HAP-1 (cell line): ENCODE results near the gene JMY.
A peak's percentile ranks its signal among the peaks of the same experiment; 100 is the strongest.
"Not testable (repeated sequence)": the region's sequence is repeated elsewhere in the genome, so short reads cannot be mapped to it uniquely, and the experiment has no call there.

Source experiments
- DNase-seq, 2 experiments: peaks; one replicate each; pipeline ENCODE4 v3.0.0-alpha.2; 2016 to 2020; ENCODE audit warnings: low spot score in 2 of 2
- H3K27me3 ChIP-seq: fragments of 250-450 bp; sonication (Bioruptor Pico); 2 replicates; pipeline ENCODE4 v1.5.1; 2020; ENCODE audit warnings: low read depth, mild to moderate bottlenecking, moderate library complexity
- H3K36me3 ChIP-seq: fragments of 250-450 bp; sonication (Bioruptor Pico); replicated peaks from 2 replicates; pipeline ENCODE4 v1.5.1; 2020; ENCODE audit warnings: mild to moderate bottlenecking
- H3K4me1 ChIP-seq: fragments of 250-450 bp; sonication (Bioruptor Pico); 2 replicates; pipeline ENCODE4 v1.5.1; 2020; ENCODE audit warnings: mild to moderate bottlenecking
- H3K4me3 ChIP-seq: fragments of 250-450 bp; sonication (Bioruptor Pico); 2 replicates; pipeline ENCODE4 v1.5.1; 2020; ENCODE audit warnings: mild to moderate bottlenecking, moderate library complexity
- H3K9me3 ChIP-seq: fragments of 250-450 bp; sonication (Bioruptor Pico); 2 replicates; pipeline ENCODE4 v1.5.1; 2020; ENCODE audit warnings: mild to moderate bottlenecking, moderate library complexity
- in situ Hi-C: fragments of 300-500 bp; cut with MboI; formaldehyde crosslinking; loops from 3 replicates; pipeline ENCODE4 v1.14.3; 2020; ENCODE audit warnings: low sequenced_read_pairs, inconsistent platforms, mixed read lengths

The JMY gene

GRCh38 chr5:79243224-79243623 lies 7.3 kb downstream of the JMY start:
- Histone ChIP-seq H3K9me3 (no peaks in the 10 kb centered on the region), H3K4me3 (no peak overlapping the region), H3K36me3 (no peaks in the 10 kb centered on the region; the same call in 1 of the 2 replicates), H3K27me3 (no peaks in the 10 kb centered on the region), H3K4me1 (peaks cover 31% of the 10 kb centered on the region)
- in situ Hi-C loops = no loop called here
- DNase-seq = no peak

- DNase-seq = peak; percentile 75 to 89
- H3K4me3 ChIP-seq, H3K27me3 ChIP-seq, H3K9me3 ChIP-seq, in situ Hi-C loops, H3K36me3 ChIP-seq: not testable (repeated sequence)
- H3K4me1 ChIP-seq = peaks cover 24% of the 10 kb centered on the region
Measured at GRCh38 chr5:79254067-79254466, 18.1 kb downstream of the JMY start.

GRCh38 chr5:79255786-79256557 lies 20.0 kb downstream of the JMY start:
- Histone ChIP-seq H3K36me3 (no peaks in the 10 kb centered on the region), H3K9me3 (no peaks in the 10 kb centered on the region), H3K4me3 (no peak overlapping the region), H3K4me1 (peaks cover 24% of the 10 kb centered on the region), H3K27me3 (no peaks in the 10 kb centered on the region)
- in situ Hi-C loops = no loop called here
- peak in 1 of 2 experiments; percentile 76 for DNase-seq

GRCh38 chr5:79256563-79256962 lies 20.6 kb downstream of the JMY start:
- no peaks in the 10 kb centered on the region for H3K36me3 ChIP-seq
- in situ Hi-C loops = no loop called here
- H3K9me3 ChIP-seq = no peaks in the 10 kb centered on the region
- H3K4me3 ChIP-seq = no peak overlapping the region
- H3K4me1 ChIP-seq = peaks cover 24% of the 10 kb centered on the region
- no peaks in the 10 kb centered on the region for H3K27me3 ChIP-seq
- DNase-seq = no peak

GRCh38 chr5:79257314-79257713 lies 21.4 kb downstream of the JMY start:
- Histone ChIP-seq H3K4me3 (no peak overlapping the region), H3K9me3 (no peaks in the 10 kb centered on the region), H3K4me1 (peaks cover 29% of the 10 kb centered on the region), H3K27me3 (no peaks in the 10 kb centered on the region), H3K36me3 (no peaks in the 10 kb centered on the region)
- DNase-seq = no peak
- in situ Hi-C loops = no loop called here

GRCh38 chr5:79258801-79259200 lies 22.9 kb downstream of the JMY start:
- in situ Hi-C loops = no loop called here
- no peaks in the 10 kb centered on the region for H3K27me3 ChIP-seq
- peaks cover 24% of the 10 kb centered on the region for H3K4me1 ChIP-seq

GRCh38 chr5:79259383-79259782 lies 23.5 kb downstream of the JMY start:
- H3K9me3 ChIP-seq = no peaks in the 10 kb centered on the region
- in situ Hi-C loops = no loop called here
- H3K4me3 ChIP-seq = no peak overlapping the region
- no peak for DNase-seq
- H3K27me3 ChIP-seq = no peaks in the 10 kb centered on the region
- H3K4me1 ChIP-seq = peaks cover 23% of the 10 kb centered on the region
- H3K36me3 ChIP-seq = no peaks in the 10 kb centered on the region

More at GRCh38 chr5:79258801-79259200, 22.9 kb downstream of the JMY start:
- Histone ChIP-seq H3K4me3 (no peak overlapping the region), H3K9me3 (no peaks in the 10 kb centered on the region), H3K36me3 (no peaks in the 10 kb centered on the region)
- no peak for DNase-seq

GRCh38 chr5:79259810-79260209 lies 23.9 kb downstream of the JMY start:
- no peak overlapping the region for H3K4me3 ChIP-seq
- peaks cover 19% of the 10 kb centered on the region for H3K4me1 ChIP-seq
- no peaks in the 10 kb centered on the region for H3K27me3 ChIP-seq
- in situ Hi-C loops = no loop called here
- no peaks in the 10 kb centered on the region for H3K36me3 ChIP-seq
- DNase-seq = no peak
- H3K9me3 ChIP-seq = no peaks in the 10 kb centered on the region

- no peak for DNase-seq
Measured at GRCh38 chr5:79261897-79262296, 26.0 kb downstream of the JMY start.

GRCh38 chr5:79263290-79263689 lies 27.4 kb downstream of the JMY start:
- in situ Hi-C loops = no loop called here
- Histone ChIP-seq H3K4me3 (no peak overlapping the region), H3K9me3 (no peaks in the 10 kb centered on the region), H3K4me1 (peaks cover 6% of the 10 kb centered on the region), H3K36me3 (no peaks in the 10 kb centered on the region), H3K27me3 (no peaks in the 10 kb centered on the region)
- DNase-seq = no peak

More at GRCh38 chr5:79261897-79262296, 26.0 kb downstream of the JMY start:
- in situ Hi-C loops = no loop called here
- no peaks in the 10 kb centered on the region for H3K27me3 ChIP-seq
- H3K4me3 ChIP-seq = no peak overlapping the region
- no peaks in the 10 kb centered on the region for H3K9me3 ChIP-seq
- no peaks in the 10 kb centered on the region for H3K36me3 ChIP-seq
- peaks cover 6% of the 10 kb centered on the region for H3K4me1 ChIP-seq

- Histone ChIP-seq H3K4me1 (peaks cover 6% of the 10 kb centered on the region; the same call in 1 of the 2 replicates), H3K27me3 (no peaks in the 10 kb centered on the region), H3K9me3 (no peaks in the 10 kb centered on the region), H3K4me3 (no peak overlapping the region), H3K36me3 (no peaks in the 10 kb centered on the region)
- in situ Hi-C loops = no loop called here
- no peak for DNase-seq
Measured at GRCh38 chr5:79267180-79267579, 31.2 kb downstream of the JMY start.

- Histone ChIP-seq H3K9me3 (0 out of 2 replicates have a peak, but pooled peaks cover 2% of the 10 kb centered on the region), H3K4me1 (peaks cover 6% of the 10 kb centered on the region; the same call in 1 of the 2 replicates), H3K27me3 (no peaks in the 10 kb centered on the region), H3K4me3 (no peak overlapping the region), H3K36me3 (no peaks in the 10 kb centered on the region)
- peak in 1 of 2 experiments; percentile 14 for DNase-seq
- in situ Hi-C loops = no loop called here
Measured at GRCh38 chr5:79269733-79270166, 33.8 kb downstream of the JMY start.

GRCh38 chr5:79273341-79273740 lies 37.4 kb downstream of the JMY start:
- Histone ChIP-seq H3K9me3 (0 out of 2 replicates have a peak, but pooled peaks cover 2% of the 10 kb centered on the region), H3K4me3 (no peak overlapping the region), H3K4me1 (peaks cover 6% of the 10 kb centered on the region; the same call in 1 of the 2 replicates), H3K27me3 (no peaks in the 10 kb centered on the region), H3K36me3 (no peaks in the 10 kb centered on the region)
- in situ Hi-C loops = no loop called here
- no peak for DNase-seq

- H3K9me3 ChIP-seq = no peaks in the 10 kb centered on the region
- no peaks in the 10 kb centered on the region for H3K27me3 ChIP-seq
- DNase-seq = no peak
- in situ Hi-C loops = no loop called here
- no peaks in the 10 kb centered on the region for H3K4me1 ChIP-seq
- H3K36me3 ChIP-seq = peaks cover 7% of the 10 kb centered on the region; the same call in 1 of the 2 replicates
- H3K4me3 ChIP-seq = no peak overlapping the region
Measured at GRCh38 chr5:79284846-79285245, 48.9 kb downstream of the JMY start.
